Measurements from ENCODE around the gene SPSB2. TPM values are rescaled to one million over a fixed set of nuclear protein-coding genes. Genes with fewer than 3 reads are reported as not detected.
"Not testable (repeated sequence)": the region's sequence is repeated elsewhere in the genome, so short reads cannot be mapped to it uniquely, and the experiment has no call there.

The SPSB2 gene
- total RNA-seq, 4 donors from 2014 or later, result 4.1 to 6.5 (median 5.7) TPM

GRCh38 chr12:6866163-6866919, 6.8 kb downstream of the SPSB2 start:
- TF ChIP-seq, protein P1, sequence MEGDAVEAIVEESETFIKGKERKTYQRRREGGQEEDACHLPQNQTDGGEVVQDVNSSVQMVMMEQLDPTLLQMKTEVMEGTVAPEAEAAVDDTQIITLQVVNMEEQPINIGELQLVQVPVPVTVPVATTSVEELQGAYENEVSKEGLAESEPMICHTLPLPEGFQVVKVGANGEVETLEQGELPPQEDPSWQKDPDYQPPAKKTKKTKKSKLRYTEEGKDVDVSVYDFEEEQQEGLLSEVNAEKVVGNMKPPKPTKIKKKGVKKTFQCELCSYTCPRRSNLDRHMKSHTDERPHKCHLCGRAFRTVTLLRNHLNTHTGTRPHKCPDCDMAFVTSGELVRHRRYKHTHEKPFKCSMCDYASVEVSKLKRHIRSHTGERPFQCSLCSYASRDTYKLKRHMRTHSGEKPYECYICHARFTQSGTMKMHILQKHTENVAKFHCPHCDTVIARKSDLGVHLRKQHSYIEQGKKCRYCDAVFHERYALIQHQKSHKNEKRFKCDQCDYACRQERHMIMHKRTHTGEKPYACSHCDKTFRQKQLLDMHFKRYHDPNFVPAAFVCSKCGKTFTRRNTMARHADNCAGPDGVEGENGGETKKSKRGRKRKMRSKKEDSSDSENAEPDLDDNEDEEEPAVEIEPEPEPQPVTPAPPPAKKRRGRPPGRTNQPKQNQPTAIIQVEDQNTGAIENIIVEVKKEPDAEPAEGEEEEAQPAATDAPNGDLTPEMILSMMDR (IDR thresholded peaks at IDR 0.05), result no peak
- DNase-seq (ENCODE audit: low spot score) (no peak), ATAC-seq (ENCODE audit: low FRiP score) (no peak)

DNA sequence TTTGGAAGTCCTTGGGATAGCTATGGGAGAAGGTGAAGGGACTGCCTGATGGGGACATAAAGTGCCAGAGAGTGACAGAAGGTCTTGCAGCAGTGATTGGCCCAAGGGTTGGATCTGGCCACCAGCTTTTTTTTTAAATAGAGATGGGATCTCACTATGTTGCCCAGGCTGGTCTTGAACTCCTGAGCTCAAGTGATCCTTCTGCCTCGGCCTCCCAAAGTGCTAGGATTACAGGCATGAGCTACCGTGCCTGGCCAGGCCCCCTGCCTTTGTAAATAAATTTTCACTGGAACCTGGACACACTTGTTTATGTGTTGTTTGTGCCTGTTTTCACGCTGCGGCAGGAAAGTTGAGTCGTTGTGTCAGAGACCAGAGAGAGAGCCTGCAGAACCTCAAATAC, 7.8 kb downstream of the SPSB2 start:
- DNase-seq (ENCODE audit: low spot score), result not testable (repeated sequence)

GRCh38 chr12:6863586-6864321, 9.3 kb downstream of the SPSB2 start:
- ATAC-seq (ENCODE audit: low FRiP score) (no peak), DNase-seq (ENCODE audit: low spot score) (no peak)
- TF ChIP-seq, protein P1 (IDR thresholded peaks at IDR 0.05), result no peak

More for the DNA sequence above, 7.8 kb downstream of the SPSB2 start:
- not testable (repeated sequence) for ATAC-seq (ENCODE audit: low FRiP score)

- TF ChIP-seq, protein P1 (IDR thresholded peaks at IDR 0.05), result no peak
- ATAC-seq (ENCODE audit: low FRiP score) (no peak), DNase-seq (ENCODE audit: low spot score) (no peak)
Observed at GRCh38 chr12:6863033-6863432, 10.1 kb downstream of the SPSB2 start.

- ATAC-seq (ENCODE audit: low FRiP score) (no peak), DNase-seq (ENCODE audit: low spot score) (no peak)
- TF ChIP-seq, protein P1 (IDR thresholded peaks at IDR 0.05), result no peak
Observed at GRCh38 chr12:6861391-6861790, 11.7 kb downstream of the SPSB2 start.

- TF ChIP-seq, protein P1 (IDR thresholded peaks at IDR 0.05), result no peak
- DNase-seq (ENCODE audit: low spot score) (no peak), ATAC-seq (ENCODE audit: low FRiP score) (no peak)
Observed at GRCh38 chr12:6860942-6861341, 12.2 kb downstream of the SPSB2 start.

GRCh38 chr12:6860116-6860515, 13.0 kb downstream of the SPSB2 start:
- TF ChIP-seq, protein P1 (IDR thresholded peaks at IDR 0.05), result no peak
- DNase-seq (ENCODE audit: low spot score), result no peak
- ATAC-seq (ENCODE audit: low FRiP score), result no peak

Data from omental fat pad (tissue), 4 donors.